Measurements from ENCODE around the gene SPIRE1. TPM values are rescaled to one million over a fixed set of nuclear protein-coding genes. Genes with fewer than 3 reads are reported as not detected.

The SPIRE1 gene
- total and polyA plus RNA-seq, 2 of the 4 experiments (the other 2 are of a cell fraction), result 11.6 to 31.4 TPM

DNA sequence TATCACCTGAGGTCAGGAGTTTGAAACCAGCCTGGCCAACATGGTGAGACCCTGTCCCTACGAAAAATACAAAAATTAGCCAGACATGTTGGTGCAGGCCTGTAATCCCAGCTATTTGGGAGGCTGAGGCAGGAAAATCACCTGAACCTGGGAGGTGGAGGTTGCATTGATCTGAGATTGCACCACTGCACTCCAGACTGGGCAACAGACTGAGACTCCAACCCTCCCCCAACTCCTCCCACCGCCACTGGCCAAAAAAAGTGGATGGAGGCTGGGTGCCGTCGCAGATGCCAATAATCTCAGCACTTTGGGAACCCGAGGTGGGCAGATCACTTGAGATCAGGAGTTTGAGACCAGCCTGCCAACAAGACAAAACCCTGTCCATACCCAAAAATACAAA, 10.1 kb upstream of the SPIRE1 start:
- H4K8ac ChIP-seq (ENCODE audit: low read depth in 2 of 2, low read length in 2 of 2), result no peak overlapping the region
- DNase-seq (no peak), ATAC-seq (ENCODE audit: low read depth) (no peak)
- no peak overlapping the region for H3K14ac ChIP-seq (replicated peaks; ENCODE audit: low read depth, low read length)
- no peak overlapping the region for H3K23ac ChIP-seq (ENCODE audit: low read depth, low read length)
- no peaks in the 10 kb centered on the region for H3K4me1 ChIP-seq (ENCODE audit: control insufficient read depth, insufficient read depth, low read length)
- no peak overlapping the region for H3K4me2 ChIP-seq (ENCODE audit: low read depth, low read length)
- no peak overlapping the region for H2AK9ac ChIP-seq (replicated peaks; ENCODE audit: low read depth, low read length, poor library complexity)
- no peak overlapping the region for H3K27ac ChIP-seq (ENCODE audit: insufficient read depth, low read length)
- no peak overlapping the region for H4K5ac ChIP-seq (ENCODE audit: low read depth, low read length)
- no peak overlapping the region for H2BK5ac ChIP-seq (ENCODE audit: low read depth, low read length, poor library complexity, severe bottlenecking)
- CTCF ChIA-PET, result interaction anchor here (0.7 kb wide), 1 partner anchor 82 kb away, joined by 5 read pairs; no protein-coding TSS in a partner anchor
- no peak overlapping the region for H4K91ac ChIP-seq (ENCODE audit: insufficient read depth, low read depth, low read length)
- no peak overlapping the region for H3K56ac ChIP-seq (ENCODE audit: extremely low read depth, insufficient read depth, low read length)
- no peaks in the 10 kb centered on the region for H3K36me3 ChIP-seq (ENCODE audit: control insufficient read depth, insufficient read depth, low read length)
- H2BK15ac ChIP-seq (ENCODE audit: low read depth, low read length), result no peak overlapping the region
- BruUV-seq (replicated peaks), result no TSS peak
- H2AFZ ChIP-seq (replicated peaks; ENCODE audit: low read length, poor library complexity), result no peak overlapping the region
- no CpG with 5 or more reads among the region's 5 CpGs for WGBS, 2 experiments (ENCODE audit: extremely low coverage in 2 of 2, insufficient read length in 1 of 2)
- H3K9me1 ChIP-seq (ENCODE audit: insufficient read depth, low read length), result no peaks in the 10 kb centered on the region
- in situ Hi-C loops (cut with MboI; ENCODE audit: low sequenced_read_pairs) (loop anchor here (5.0 kb wide), 1 partner anchor 276 kb away; no protein-coding TSS in a partner anchor), dilution Hi-C loops (cut with HindIII; ENCODE audit: low sequenced_read_pairs, unreplicated experiment) (no loop called here), intact Hi-C loops (cut with micrococcal nuclease) (no loop called here)
- no peak overlapping the region for H2AK5ac ChIP-seq (ENCODE audit: low read depth, low read length)
- H3K4me3 ChIP-seq (ENCODE audit: insufficient read depth, low read depth, low read length), result no peak overlapping the region
- H2BK120ac ChIP-seq (ENCODE audit: low read depth, low read length), result no peak overlapping the region
- no peak overlapping the region for H3K9ac ChIP-seq (ENCODE audit: low read depth, low read length)
- POLR2A ChIA-PET (ENCODE audit: unreplicated experiment), result no interaction called here
- TF ChIP-seq RCOR1 (IDR thresholded peaks at IDR 0.05; ENCODE audit: insufficient replicate concordance, low read length), result no peak
- no peak for TF ChIP-seq RAD21 (IDR thresholded peaks at IDR 0.05; ENCODE audit: low read length)
- TF ChIP-seq MAFK (IDR thresholded peaks at IDR 0.05; ENCODE audit: low read depth, low read length), result no peak
- TF ChIP-seq MXI1 (IDR thresholded peaks at IDR 0.05; ENCODE audit: borderline replicate concordance, low read depth, low read length), result no peak
- no peak for TF ChIP-seq MAZ (IDR thresholded peaks at IDR 0.05; ENCODE audit: borderline replicate concordance, low read depth, low read length)
- H2BK20ac ChIP-seq (ENCODE audit: low read depth, low read length), result no peak overlapping the region
- H3K9me3 ChIP-seq (ENCODE audit: control insufficient read depth, insufficient read depth, low read length), result no peaks in the 10 kb centered on the region
- no peak overlapping the region for H3K4ac ChIP-seq (ENCODE audit: low read depth, low read length)
- no peaks in the 10 kb centered on the region for H4K20me1 ChIP-seq (ENCODE audit: insufficient read depth, low read length)
- H3K18ac ChIP-seq (ENCODE audit: low read depth, low read length), result no peak overlapping the region
- no peaks in the 10 kb centered on the region for H3K79me1 ChIP-seq (ENCODE audit: low read depth in 1 of 2, low read length in 2 of 2)
- no peaks in the 10 kb centered on the region for H3K27me3 ChIP-seq (ENCODE audit: control insufficient read depth, insufficient read depth, low read length)

All from IMR-90 (cell line).